OCI-LY7 (cell line): Measurements from ENCODE around the gene DLX4.

ENCODE experiments used
- CTCF ChIP-seq: fragments of 200-600 bp; sonication (generic); conservative IDR thresholded peaks from 2 replicates; pipeline ENCODE4 v1.5.1; 2014; ENCODE audit warnings: mild to moderate bottlenecking, antibody characterized with exemption, low read length, moderate library complexity, mixed read lengths
- EZH2phosphoT487 ChIP-seq: fragments of 200-600 bp; sonication (generic); IDR thresholded peaks from 2 replicates; pipeline ENCODE4 v1.6.1; 2018; ENCODE audit warnings: low read depth, borderline replicate concordance, mild to moderate bottlenecking, mixed run types, antibody characterized with exemption, low read length, moderate library complexity, mixed read lengths

GRCh38 chr17:49967621-49968404 lies 1.2 kb upstream of the DLX4 start:
- TF ChIP-seq CTCF = no peak
- TF ChIP-seq EZH2phosphoT487 = no peak
